ENCODE data around the gene TMF1. TPM values are rescaled to one million over a fixed set of nuclear protein-coding genes. Genes with fewer than 3 reads are reported as not detected.

The TMF1 gene
- total RNA-seq, 1 donor from 2014 or later = 30.1 TPM

DNA sequence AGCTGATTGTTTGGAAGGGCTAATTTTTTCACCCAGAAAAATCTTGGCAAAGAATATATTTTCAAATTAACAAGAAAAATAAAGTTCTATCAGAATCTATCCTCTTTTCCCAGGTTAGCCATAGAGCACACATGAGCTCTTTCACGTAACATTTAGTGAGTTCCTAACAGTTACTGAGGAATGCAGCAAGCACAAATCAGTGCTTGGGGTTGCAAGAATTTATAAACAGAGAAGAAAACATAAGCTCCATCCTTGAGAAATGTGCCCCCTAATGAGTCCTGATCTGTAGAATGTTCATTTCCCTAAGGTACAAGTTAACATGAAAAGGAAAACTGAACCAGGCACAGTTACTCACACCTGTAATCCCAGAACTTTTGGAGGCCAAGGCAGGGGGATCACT, 52.5 kb downstream of the TMF1 start:
- Mint-ChIP-seq H3K27ac (no peak overlapping the region), H3K4me3 (ENCODE audit: low read depth) (no peak overlapping the region), H3K36me3 (ENCODE audit: insufficient read depth) (peaks cover 4% of the 10 kb centered on the region), H3K4me1 (ENCODE audit: low read depth) (peaks cover 10% of the 10 kb centered on the region), H3K9me3 (ENCODE audit: low read depth) (no peaks in the 10 kb centered on the region), H3K27me3 (no peaks in the 10 kb centered on the region)
- no peak for DNase-seq (ENCODE audit: low spot score, unreplicated experiment)
- TF ChIP-seq, protein P1, sequence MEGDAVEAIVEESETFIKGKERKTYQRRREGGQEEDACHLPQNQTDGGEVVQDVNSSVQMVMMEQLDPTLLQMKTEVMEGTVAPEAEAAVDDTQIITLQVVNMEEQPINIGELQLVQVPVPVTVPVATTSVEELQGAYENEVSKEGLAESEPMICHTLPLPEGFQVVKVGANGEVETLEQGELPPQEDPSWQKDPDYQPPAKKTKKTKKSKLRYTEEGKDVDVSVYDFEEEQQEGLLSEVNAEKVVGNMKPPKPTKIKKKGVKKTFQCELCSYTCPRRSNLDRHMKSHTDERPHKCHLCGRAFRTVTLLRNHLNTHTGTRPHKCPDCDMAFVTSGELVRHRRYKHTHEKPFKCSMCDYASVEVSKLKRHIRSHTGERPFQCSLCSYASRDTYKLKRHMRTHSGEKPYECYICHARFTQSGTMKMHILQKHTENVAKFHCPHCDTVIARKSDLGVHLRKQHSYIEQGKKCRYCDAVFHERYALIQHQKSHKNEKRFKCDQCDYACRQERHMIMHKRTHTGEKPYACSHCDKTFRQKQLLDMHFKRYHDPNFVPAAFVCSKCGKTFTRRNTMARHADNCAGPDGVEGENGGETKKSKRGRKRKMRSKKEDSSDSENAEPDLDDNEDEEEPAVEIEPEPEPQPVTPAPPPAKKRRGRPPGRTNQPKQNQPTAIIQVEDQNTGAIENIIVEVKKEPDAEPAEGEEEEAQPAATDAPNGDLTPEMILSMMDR (IDR thresholded peaks at IDR 0.05; ENCODE audit: unreplicated experiment) = no peak

DNA sequence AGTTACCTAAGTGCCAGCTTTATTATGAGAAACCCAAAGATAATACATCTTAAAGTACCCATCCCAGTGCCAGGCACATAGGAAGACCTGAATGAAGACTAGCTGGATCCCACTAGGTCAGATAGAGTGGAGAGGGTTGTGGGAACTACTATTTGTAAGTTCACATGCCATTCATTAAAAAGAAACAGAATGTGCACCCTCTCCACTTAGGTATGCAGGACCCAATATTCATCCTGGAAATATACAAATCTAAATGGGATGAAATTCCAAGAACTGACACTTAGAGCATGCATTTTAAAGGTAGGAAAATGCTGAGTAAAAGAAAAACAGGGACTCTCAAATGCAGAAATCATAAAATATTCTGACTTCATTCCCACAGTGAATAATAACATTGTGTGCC, 53.0 kb downstream of the TMF1 start:
- Mint-ChIP-seq H3K27me3 (no peaks in the 10 kb centered on the region), H3K4me1 (ENCODE audit: low read depth) (peaks cover 10% of the 10 kb centered on the region), H3K27ac (no peak overlapping the region), H3K36me3 (ENCODE audit: insufficient read depth) (peaks cover 4% of the 10 kb centered on the region), H3K4me3 (ENCODE audit: low read depth) (no peak overlapping the region), H3K9me3 (ENCODE audit: low read depth) (no peaks in the 10 kb centered on the region)
- DNase-seq (ENCODE audit: low spot score, unreplicated experiment) = no peak
- TF ChIP-seq, protein P1 (IDR thresholded peaks at IDR 0.05; ENCODE audit: unreplicated experiment) = no peak

- no peaks in the 10 kb centered on the region for H3K27me3 Mint-ChIP-seq
- H3K4me1 Mint-ChIP-seq (ENCODE audit: low read depth) = peaks cover 10% of the 10 kb centered on the region
- H3K27ac Mint-ChIP-seq = no peak overlapping the region
- peaks cover 11% of the 10 kb centered on the region for H3K36me3 Mint-ChIP-seq (ENCODE audit: insufficient read depth)
- no peak overlapping the region for H3K4me3 Mint-ChIP-seq (ENCODE audit: low read depth)
- H3K9me3 Mint-ChIP-seq (ENCODE audit: low read depth) = peaks cover 3% of the 10 kb centered on the region
- TF ChIP-seq, protein P1 (IDR thresholded peaks at IDR 0.05; ENCODE audit: unreplicated experiment) = peak; percentile 21
- DNase-seq (ENCODE audit: low spot score, unreplicated experiment) = no peak
These were observed 54.2 kb downstream of the TMF1 start for GRCh38 chr3:68997887-68998286.

- Mint-ChIP-seq H3K9me3 (ENCODE audit: low read depth) (peaks cover 3% of the 10 kb centered on the region), H3K27ac (no peak overlapping the region), H3K4me3 (ENCODE audit: low read depth) (no peak overlapping the region), H3K4me1 (ENCODE audit: low read depth) (peaks cover 10% of the 10 kb centered on the region), H3K27me3 (no peaks in the 10 kb centered on the region), H3K36me3 (ENCODE audit: insufficient read depth) (peaks cover 24% of the 10 kb centered on the region)
- TF ChIP-seq, protein P1 (IDR thresholded peaks at IDR 0.05; ENCODE audit: unreplicated experiment) = no peak
- no peak for DNase-seq (ENCODE audit: low spot score, unreplicated experiment)
These were observed 55.7 kb downstream of the TMF1 start for GRCh38 chr3:68996356-68996995.

DNA sequence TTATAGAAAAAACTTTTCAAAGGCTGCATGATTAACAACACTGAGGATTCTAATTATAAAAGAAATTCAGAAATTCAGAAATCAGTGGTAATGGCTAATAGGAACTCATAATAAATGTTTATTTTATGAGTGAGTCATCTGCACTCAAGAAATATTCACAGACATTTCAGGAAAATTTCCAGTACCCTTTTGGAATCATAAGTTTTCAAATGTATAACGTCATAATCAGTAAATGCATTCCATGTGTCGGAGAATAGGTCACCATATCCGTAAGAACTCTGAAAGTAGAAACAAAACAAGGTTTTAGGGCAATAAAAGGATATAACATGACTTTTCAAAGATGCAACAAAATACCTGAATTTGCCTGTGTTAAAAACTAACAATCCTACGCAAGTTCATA, 63.4 kb downstream of the TMF1 start:
- Mint-ChIP-seq H3K27ac (no peak overlapping the region), H3K4me3 (ENCODE audit: low read depth) (no peak overlapping the region), H3K36me3 (ENCODE audit: insufficient read depth) (peaks cover 35% of the 10 kb centered on the region), H3K4me1 (ENCODE audit: low read depth) (no peaks in the 10 kb centered on the region), H3K9me3 (ENCODE audit: low read depth) (peaks cover 3% of the 10 kb centered on the region), H3K27me3 (no peaks in the 10 kb centered on the region)
- DNase-seq (ENCODE audit: low spot score, unreplicated experiment) = no peak
- TF ChIP-seq, protein P1 (IDR thresholded peaks at IDR 0.05; ENCODE audit: unreplicated experiment) = no peak

Data from progenitor cell of endocrine pancreas (in vitro differentiated cells).